Activated naive CD8-positive, alpha-beta T cell treated with anti-CD3 and anti-CD28 coated beads, Interleukin-2, amount 50 U/mL, for 16 hours (primary cell): Measurements from ENCODE around the gene SCN1B.
A peak's percentile ranks its signal among the peaks of the same experiment; 100 is the strongest.
"Not testable (repeated sequence)": the region's sequence is repeated elsewhere in the genome, so short reads cannot be mapped to it uniquely, and the experiment has no call there.

Experiments used
- DNase-seq: peaks from one replicate; pipeline ENCODE4 v3.0.0-alpha.2; 2020; ENCODE audit warnings: low read depth, low spot score

SCN1B gene

GRCh38 chr19:35000647-35001501 lies 29.4 kb upstream of the SCN1B start:
- peak; percentile 42 for DNase-seq

- DNase-seq, result no peak
Observed at GRCh38 chr19:35002037-35002535, 28.2 kb upstream of the SCN1B start.

GRCh38 chr19:35004517-35005255 lies 25.6 kb upstream of the SCN1B start:
- DNase-seq, result no peak

GRCh38 chr19:35005256-35005977 lies 24.9 kb upstream of the SCN1B start:
- no peak for DNase-seq

GRCh38 chr19:35006007-35006341 lies 24.3 kb upstream of the SCN1B start:
- not testable (repeated sequence) for DNase-seq

GRCh38 chr19:35006342-35006998 lies 23.8 kb upstream of the SCN1B start:
- DNase-seq, result no peak

- DNase-seq, result no peak
Observed at GRCh38 chr19:35006999-35007365, 23.3 kb upstream of the SCN1B start.

- not testable (repeated sequence) for DNase-seq
Observed at GRCh38 chr19:35007427-35007826, 22.8 kb upstream of the SCN1B start.

GRCh38 chr19:35008891-35009341 lies 21.4 kb upstream of the SCN1B start:
- no peak for DNase-seq

GRCh38 chr19:35009424-35010415 lies 20.6 kb upstream of the SCN1B start:
- no peak for DNase-seq

- DNase-seq, result no peak
Observed at GRCh38 chr19:35011091-35011689, 19.1 kb upstream of the SCN1B start.

- DNase-seq, result no peak
Observed at GRCh38 chr19:35011737-35012682, 18.3 kb upstream of the SCN1B start.

- peak; percentile 76 for DNase-seq
Observed at GRCh38 chr19:35013041-35013819, 17.0 kb upstream of the SCN1B start.

GRCh38 chr19:35013820-35014754 lies 16.2 kb upstream of the SCN1B start:
- DNase-seq, result no peak

- DNase-seq, result not testable (repeated sequence)
Observed at GRCh38 chr19:35014774-35015173, 15.5 kb upstream of the SCN1B start.

GRCh38 chr19:35015270-35015953 lies 14.9 kb upstream of the SCN1B start:
- DNase-seq, result no peak
